H1 (cell line): ENCODE measurements around the gene ZSWIM9. TPM values are rescaled to one million over a fixed set of nuclear protein-coding genes. Genes with fewer than 3 reads are reported as not detected.
"Not testable (repeated sequence)": the region's sequence is repeated elsewhere in the genome, so short reads cannot be mapped to it uniquely, and the experiment has no call there.

Source experiments
- CTCF ChIA-PET: fragments of 300-600 bp; sonication (Branson Sonifier 250); formaldehyde crosslinking; loops from one replicate; lab custom pipeline; 2021; ENCODE audit not compliant: partially characterized antibody; lab: Charles Lee
- POLR2A ChIA-PET: fragments of 300-600 bp; sonication (Branson Sonifier 250); formaldehyde crosslinking; loops from one replicate; lab custom pipeline; 2021; ENCODE audit warnings: inconsistent platforms; ENCODE audit not compliant: partially characterized antibody; lab: Charles Lee
- DNase-seq, 2 experiments: peaks; one replicate each; pipeline versions ENCODE4 v3.0.0 to v3.0.0-alpha.2; 2010 to 2022; ENCODE audit warnings: low spot score in 2 of 2, low read depth in 1 of 2, mixed read lengths in 1 of 2
- FAIRE-seq: peaks from 2 replicates; lab custom pipeline; 2011; peaks lifted over from hg19 to GRCh38; lab: Jason Lieb, UNC
- H2AFZ ChIP-seq: 2 replicates; pipeline ENCODE4 v1.8.1; 2012; ENCODE audit warnings: low read length, inconsistent platforms
- H2AK5ac ChIP-seq: 2 replicates; pipeline ENCODE4 v1.6.1; 2013; ENCODE audit warnings: low read depth, low read length
- H2BK120ac ChIP-seq: replicated peaks from 2 replicates; pipeline ENCODE3; 2013; ENCODE audit warnings: low read depth, low read length, inconsistent platforms
- H2BK12ac ChIP-seq: 2 replicates; pipeline ENCODE4 v1.6.1; 2013; ENCODE audit warnings: low read depth, low read length
- H2BK15ac ChIP-seq: 2 replicates; pipeline ENCODE4 v1.6.1; 2013; ENCODE audit warnings: low read length
- H2BK20ac ChIP-seq: 2 replicates; pipeline ENCODE4 v1.6.1; 2013; ENCODE audit warnings: low read length
- H2BK5ac ChIP-seq: 2 replicates; pipeline ENCODE4 v1.6.1; 2013; ENCODE audit warnings: low read depth, low read length
- H3K14ac ChIP-seq: 2 replicates; pipeline ENCODE4 v1.6.1; 2013; ENCODE audit warnings: inconsistent platforms; ENCODE audit not compliant: insufficient read length
- H3K18ac ChIP-seq: 2 replicates; pipeline ENCODE4 v1.6.1; 2013; ENCODE audit warnings: low read length; ENCODE audit errors: extremely low read depth
- H3K23ac ChIP-seq: 2 replicates; pipeline ENCODE4 v1.6.1; 2013; ENCODE audit warnings: inconsistent platforms; ENCODE audit not compliant: insufficient read length
- H3K23me2 ChIP-seq: 2 replicates; pipeline ENCODE4 v1.6.1; 2013; ENCODE audit warnings: low read depth, low read length
- H3K27ac ChIP-seq: 2 replicates; pipeline ENCODE4 v1.6.1; 2011; ENCODE audit warnings: low read depth, low read length, inconsistent platforms
- H3K27me3 ChIP-seq, 4 experiments: replicated peaks in 1 of 4; 1 replicate in 1 of 4; 2 replicates in 3 of 4; pipeline versions ENCODE4 v1.6.1 to v1.8.1; 2011 to 2013; ENCODE audit warnings: low read length in 3 of 4, mild to moderate bottlenecking in 3 of 4, inconsistent platforms in 2 of 4, mixed read lengths in 2 of 4, moderate library complexity in 1 of 4; ENCODE audit not compliant: control insufficient read depth in 3 of 4, insufficient read depth in 3 of 4; ENCODE audit errors: extremely low read depth in 1 of 4
- H3K36me3 ChIP-seq, 4 experiments: 2 replicates each; pipeline versions ENCODE4 v1.6.1 to v1.8.1; 2011 to 2013; ENCODE audit warnings: mild to moderate bottlenecking in 4 of 4, low read length in 3 of 4, moderate library complexity in 2 of 4, control low read depth in 1 of 4, inconsistent platforms in 1 of 4; ENCODE audit not compliant: insufficient read depth in 4 of 4, control insufficient read depth in 2 of 4
- H3K4ac ChIP-seq: replicated peaks from 2 replicates; pipeline ENCODE3; 2013; ENCODE audit warnings: low read length, low read depth, mixed read lengths, inconsistent platforms; ENCODE audit not compliant: insufficient read length
- H3K4me1 ChIP-seq, 4 experiments: replicated peaks in 1 of 4; 1 replicate in 1 of 4; 2 replicates in 3 of 4; pipeline versions ENCODE4 v1.6.1 to v1.8.1; 2011 to 2013; ENCODE audit warnings: low read length in 3 of 4, inconsistent platforms in 2 of 4, mixed read lengths in 1 of 4; ENCODE audit not compliant: insufficient read depth in 4 of 4, control insufficient read depth in 3 of 4
- H3K4me2 ChIP-seq, 2 experiments: 2 replicates each; pipeline versions ENCODE4 v1.6.1 to v1.8.1; 2011 to 2013; ENCODE audit warnings: low read depth in 2 of 2, low read length in 2 of 2, control low read depth in 1 of 2, inconsistent platforms in 1 of 2, mild to moderate bottlenecking in 1 of 2; ENCODE audit not compliant: insufficient read depth in 1 of 2
- H3K4me3 ChIP-seq, 4 experiments: fragments of 200-600, 300-600 bp in 1 of 4; sonication (generic), shearing (Covaris generic), sonication (Bioruptor Twin) in 1 of 4; 2 replicates each; pipeline versions ENCODE4 v1.5.1 to v1.8.1; 2011 to 2016; ENCODE audit warnings: low read length in 4 of 4, low read depth in 3 of 4, control low read depth in 2 of 4, inconsistent platforms in 2 of 4, mild to moderate bottlenecking in 2 of 4, mixed read lengths in 1 of 4, moderate library complexity in 1 of 4; ENCODE audit not compliant: insufficient read depth in 2 of 4; ENCODE audit errors: extremely low read depth in 1 of 4
- H3K56ac ChIP-seq: replicated peaks from 2 replicates; pipeline ENCODE3; 2013; ENCODE audit warnings: low read depth, mild to moderate bottlenecking, mixed read lengths, low read length, inconsistent platforms; ENCODE audit not compliant: insufficient read length
- H3K79me1 ChIP-seq: 2 replicates; pipeline ENCODE4 v1.6.1; 2013; ENCODE audit warnings: low read depth, low read length, control low read depth
- H3K79me2 ChIP-seq, 2 experiments: 2 replicates each; pipeline versions ENCODE4 v1.6.1 to v1.8.1; 2012 to 2013; ENCODE audit warnings: low read length in 2 of 2, mild to moderate bottlenecking in 2 of 2, inconsistent platforms in 1 of 2; ENCODE audit not compliant: insufficient read depth in 2 of 2, control insufficient read depth in 1 of 2
- H3K9ac ChIP-seq, 4 experiments: replicated peaks in 1 of 4; 1 replicate in 1 of 4; 2 replicates in 3 of 4; pipeline versions ENCODE4 v1.6.1 to v1.8.1; 2011 to 2013; ENCODE audit warnings: low read depth in 3 of 4, low read length in 3 of 4, control low read depth in 2 of 4, mild to moderate bottlenecking in 2 of 4, moderate library complexity in 2 of 4, inconsistent platforms in 1 of 4; ENCODE audit errors: extremely low read depth in 1 of 4
- H3K9me3 ChIP-seq, 2 experiments: 2 replicates each; pipeline versions ENCODE4 v1.6.1 to v1.8.1; 2012 to 2013; ENCODE audit warnings: mild to moderate bottlenecking in 2 of 2, moderate library complexity in 2 of 2, control low read depth in 1 of 2, inconsistent platforms in 1 of 2, low read depth in 1 of 2, low read length in 1 of 2, mixed read lengths in 1 of 2; ENCODE audit not compliant: insufficient read depth in 2 of 2
- H4K20me1 ChIP-seq, 2 experiments: replicated peaks in 1 of 2; 2 replicates each; pipeline versions ENCODE3 to v1.8.1; 2011 to 2013; ENCODE audit warnings: inconsistent platforms in 2 of 2, low read length in 2 of 2, mild to moderate bottlenecking in 1 of 2; ENCODE audit not compliant: insufficient read depth in 2 of 2, control insufficient read depth in 1 of 2
- H4K5ac ChIP-seq: 2 replicates; pipeline ENCODE4 v1.6.1; 2013; ENCODE audit warnings: low read length, low read depth, mixed read lengths, inconsistent platforms; ENCODE audit not compliant: insufficient read length
- H4K8ac ChIP-seq: 2 replicates; pipeline ENCODE4 v1.8.0; 2013; ENCODE audit warnings: mild to moderate bottlenecking, moderate library complexity, low read length, inconsistent platforms; ENCODE audit not compliant: insufficient read depth; ENCODE audit errors: extremely low read depth
- H4K91ac ChIP-seq: replicated peaks from 2 replicates; pipeline ENCODE3; 2013; ENCODE audit warnings: low read length, mixed read lengths, inconsistent platforms; ENCODE audit not compliant: insufficient read length
- WGBS, 2 experiments: shearing (Covaris generic) in 1 of 2; methylation state at CpG; one replicate each; pipeline versions ENCODE4 v1.1.6 to v1.1.7; 2013 to 2015; ENCODE audit warnings: low lambda C conversion rate in 2 of 2, mixed read lengths in 2 of 2, inconsistent platforms in 1 of 2, low coverage in 1 of 2, missing lambda C conversion rate in 1 of 2; ENCODE audit not compliant: insufficient replicate concordance in 2 of 2, insufficient coverage in 1 of 2, insufficient read length in 1 of 2; ENCODE audit errors: extremely low coverage in 1 of 2, missing lambda C conversion rate in 1 of 2; 5-methylcytosine and 5-hydroxymethylcytosine counted together
- polyA plus RNA-seq, 7 experiments: library from polyadenylated mRNA; depleted of rRNA in 3 of 7; stranded (reverse) in 5 of 7; unstranded in 2 of 7; fragments of >200 nt in 5 of 7; fragments of 200-250 nt in 2 of 7; gene quantifications; 1 replicate in 5 of 7; 2 replicates in 1 of 7; 4 replicates in 1 of 7; pipeline versions ENCODE4 v1.2.1 to v1.2.3, GENCODE V29; 2011 to 2013; ENCODE audit warnings: missing spikeins in 2 of 7, mixed read lengths in 2 of 7
- total RNA-seq: library from RNA; stranded (reverse); fragmentation: NEBNext Ultra II Directional; extraction: Animal tissue kit (Norgen Biotek cat#: 25700); gene quantifications from 2 replicates; pipeline ENCODE4 v1.2.1, GENCODE V29; 2021

ZSWIM9 gene
- total and polyA plus RNA-seq, 2 of the 8 experiments (the other 6 are each of a cell fraction or from before 2014, with no cell fraction given) = 1.5 to 10.4 TPM

DNA sequence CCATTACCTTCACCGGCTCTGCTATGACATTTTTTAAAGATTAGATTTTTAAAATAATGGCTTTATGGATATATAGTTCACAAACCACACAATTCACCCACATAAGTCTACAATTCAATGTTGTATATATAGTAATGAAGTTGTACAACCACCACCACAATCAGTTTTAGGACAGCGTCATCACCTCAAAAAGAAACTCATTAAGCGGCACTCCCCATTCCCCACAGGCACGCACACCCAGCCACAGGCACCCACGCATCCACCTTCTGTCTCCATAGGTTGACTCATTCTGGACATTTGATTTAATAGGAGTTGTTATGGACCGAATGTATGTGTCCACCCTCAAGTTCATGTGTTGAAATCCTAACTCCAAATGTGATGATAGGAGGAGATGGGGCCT, 71.3 kb downstream of the ZSWIM9 start:
- POLR2A ChIA-PET, CTCF ChIA-PET, H2AK5ac ChIP-seq, H3K18ac ChIP-seq, H3K4me2 ChIP-seq, H3K9me3 ChIP-seq, H2BK12ac ChIP-seq, H2BK120ac ChIP-seq, H3K4me1 ChIP-seq, H3K27me3 ChIP-seq, DNase-seq, H3K23ac ChIP-seq, H3K9ac ChIP-seq, H4K91ac ChIP-seq, H4K5ac ChIP-seq, H2AFZ ChIP-seq, FAIRE-seq, H4K20me1 ChIP-seq, H3K79me2 ChIP-seq, H3K56ac ChIP-seq, H2BK15ac ChIP-seq, H3K79me1 ChIP-seq, H3K23me2 ChIP-seq, H3K4me3 ChIP-seq, H3K27ac ChIP-seq, H4K8ac ChIP-seq, H3K14ac ChIP-seq, H3K4ac ChIP-seq, H2BK20ac ChIP-seq, H2BK5ac ChIP-seq: not testable (repeated sequence)
- peaks cover 0 to 12% (median 0%) of the 10 kb centered on the region in 4 experiments; a peak in 2 of 8 replicates for H3K36me3 ChIP-seq
- WGBS, 2 experiments = 97% methylated on average over 6 of the region's 6 CpGs; no CpG with 5 or more reads in 1 of the 2 experiments
